ENCODE data around the gene KRTAP12-1.
"Not testable (repeated sequence)": the region's sequence is repeated elsewhere in the genome, so short reads cannot be mapped to it uniquely, and the experiment has no call there.

KRTAP12-1 gene

DNA sequence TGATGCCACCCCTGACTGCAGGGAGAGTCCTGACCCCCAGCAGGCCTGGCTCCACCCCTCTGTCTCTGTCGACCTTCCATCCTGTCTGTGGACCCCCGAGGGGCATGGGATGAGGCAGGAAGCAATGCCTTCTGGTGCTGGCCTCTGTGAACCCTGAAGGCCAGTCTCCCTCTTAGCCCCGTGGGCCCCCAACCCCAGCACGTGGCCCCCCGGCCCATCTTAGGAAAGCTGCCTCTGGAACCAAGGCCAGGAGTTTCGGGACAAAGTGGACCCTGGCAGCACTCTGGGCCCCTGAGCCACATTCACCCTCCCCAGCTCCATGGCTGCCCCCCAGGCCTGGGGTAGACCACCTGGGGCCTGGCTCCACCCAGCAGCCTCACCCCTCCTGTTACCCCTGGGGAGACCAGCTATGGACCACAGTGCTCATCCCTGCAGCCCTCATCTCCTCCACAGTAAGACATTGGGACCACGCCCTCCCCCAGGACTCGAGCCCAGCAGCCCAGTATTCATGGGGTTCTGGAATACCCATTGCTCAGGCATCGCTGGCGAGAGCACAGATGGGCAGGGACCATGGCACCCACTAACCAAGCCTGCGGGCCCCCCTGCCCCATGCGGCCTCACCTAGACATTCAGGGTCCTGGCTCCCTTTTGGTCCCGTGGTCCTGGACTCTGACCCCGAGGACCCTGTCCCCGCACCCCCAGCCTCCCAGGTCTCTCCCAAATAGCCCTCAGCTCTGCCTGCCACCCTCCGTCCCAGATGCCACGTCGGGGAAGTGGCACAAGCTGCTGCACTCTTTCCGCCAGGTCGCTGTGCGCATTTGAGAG lies 43.2 kb downstream of the KRTAP12-1 start:
- not testable (repeated sequence) for DNase-seq

DNA sequence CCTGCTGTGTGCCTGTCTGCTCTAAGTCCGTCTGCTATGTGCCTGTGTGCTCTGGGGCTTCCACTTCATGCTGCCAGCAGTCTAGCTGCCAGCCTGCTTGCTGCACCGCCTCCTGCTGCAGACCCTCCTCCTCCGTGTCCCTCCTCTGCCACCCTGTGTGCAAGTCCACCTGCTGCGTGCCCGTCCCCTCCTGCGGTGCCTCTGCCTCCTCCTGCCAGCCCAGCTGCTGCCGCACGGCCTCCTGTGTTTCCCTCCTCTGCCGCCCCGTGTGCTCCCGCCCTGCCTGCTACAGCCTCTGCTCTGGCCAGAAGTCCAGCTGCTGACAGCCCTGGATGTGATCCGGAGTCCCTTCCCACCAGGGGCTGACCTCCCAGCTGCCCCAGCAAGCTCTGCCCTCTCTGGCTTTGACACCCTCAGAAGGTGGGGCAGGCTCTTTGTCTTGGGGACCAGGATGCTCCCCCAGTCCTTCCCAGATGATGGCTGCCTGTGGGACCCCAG lies 44.1 kb downstream of the KRTAP12-1 start:
- DNase-seq, result not testable (repeated sequence)

GRCh38 chr21:44637018-44637850 lies 44.7 kb downstream of the KRTAP12-1 start, which contains the start of gene KRTAP10-10:
Gene KRTAP10-10 (plus strand): TSS chr21:44637356. CDS start chr21:44637418, 62 bp downstream.
- no peak for DNase-seq

DNA sequence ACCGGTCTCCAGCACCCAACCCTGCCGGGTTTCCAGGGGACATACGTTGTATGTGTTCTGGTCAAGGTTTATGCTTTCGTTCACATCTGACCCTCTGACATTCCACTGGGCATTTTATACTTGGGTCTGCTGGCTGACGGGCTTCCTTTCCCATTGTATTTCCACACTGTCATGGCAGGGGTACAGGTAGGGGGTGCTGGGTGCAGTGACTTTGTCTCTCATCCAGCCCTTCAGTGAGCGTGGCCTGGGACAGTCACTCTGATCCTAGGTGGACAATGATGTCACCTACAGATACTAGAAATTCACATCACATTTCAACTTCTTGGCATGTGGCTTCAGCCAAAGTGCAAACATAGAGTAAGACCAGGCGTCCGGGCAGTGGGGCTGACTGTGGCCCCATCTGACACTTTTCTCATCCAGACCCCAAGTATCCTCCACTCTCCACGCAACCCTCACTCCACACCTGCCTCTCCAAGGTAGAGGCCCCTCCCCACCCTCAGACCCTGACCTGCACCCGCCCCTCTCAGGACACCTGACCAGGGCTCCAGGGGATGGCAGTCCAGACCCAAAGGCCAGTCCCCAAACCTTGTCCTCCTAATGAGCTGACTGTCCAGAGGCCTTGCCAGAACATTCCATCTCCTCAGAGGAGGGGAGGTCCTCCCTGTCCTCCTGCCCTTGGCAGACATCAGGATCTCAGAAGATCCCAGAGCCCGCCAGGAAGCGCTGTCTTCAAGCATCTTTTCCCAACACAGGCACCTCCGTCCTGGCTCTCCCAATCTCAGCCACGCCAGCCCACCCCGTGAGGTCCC lies 45.5 kb downstream of the KRTAP12-1 start:
- DNase-seq, result no peak

DNA sequence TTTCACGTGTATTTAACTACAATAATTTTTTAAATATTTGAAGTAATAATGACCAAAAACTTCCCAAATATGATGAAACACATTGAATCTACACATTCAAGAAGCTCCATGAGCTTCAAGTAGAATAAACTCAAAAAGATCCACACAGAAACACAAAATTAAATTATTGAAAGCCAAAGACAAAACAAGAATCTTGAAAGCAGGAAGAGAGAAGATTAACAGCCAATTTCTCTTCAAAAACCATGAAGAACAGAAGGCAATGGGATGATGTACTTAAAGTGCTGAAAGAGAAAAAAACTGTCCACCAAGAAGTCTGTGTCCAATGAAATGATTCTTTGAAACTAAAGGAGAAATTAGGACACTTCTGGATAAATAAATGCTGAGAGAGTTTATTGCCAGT lies 49.9 kb downstream of the KRTAP12-1 start:
- DNase-seq, result no peak
